GM21576 (cell line): ENCODE measurements around the gene CAPN2.

Experiments used
- ATAC-seq: cut with Tn5 transposase; IDR thresholded peaks from one replicate; pipeline ENCODE4 v1.9.1; 2021; ENCODE audit warnings: mild to moderate bottlenecking, moderate library complexity; ENCODE audit not compliant: unreplicated experiment

Gene CAPN2

DNA sequence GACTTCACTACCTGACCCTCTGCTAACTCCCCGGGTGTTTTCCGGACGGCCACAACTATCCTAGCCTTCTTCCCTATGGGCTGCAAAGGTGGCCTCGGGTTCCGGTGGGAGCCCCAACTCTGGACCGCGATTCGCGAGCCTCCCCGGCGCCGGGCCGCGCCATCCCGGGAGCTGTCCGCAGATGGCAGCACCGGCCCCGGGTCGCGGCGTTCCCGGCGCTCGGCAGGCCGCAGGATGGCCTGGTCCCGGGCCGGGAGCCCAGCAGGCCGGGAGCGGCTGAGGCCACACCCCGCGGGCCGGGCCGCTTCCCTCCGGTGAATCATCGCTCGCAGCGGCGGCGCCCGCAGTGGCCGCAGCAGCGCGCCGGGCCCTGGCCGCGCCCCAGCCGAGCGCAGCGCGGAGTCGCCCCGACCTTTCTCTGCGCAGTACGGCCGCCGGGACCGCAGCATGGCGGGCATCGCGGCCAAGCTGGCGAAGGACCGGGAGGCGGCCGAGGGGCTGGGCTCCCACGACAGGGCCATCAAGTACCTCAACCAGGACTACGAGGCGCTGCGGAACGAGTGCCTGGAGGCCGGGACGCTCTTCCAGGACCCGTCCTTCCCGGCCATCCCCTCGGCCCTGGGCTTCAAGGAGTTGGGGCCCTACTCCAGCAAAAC, at the start of gene CAPN2:
CAPN2 (plus strand) TSS at position 346 of the 656 bp plus-strand sequence; CDS start at position 448, 102 bp downstream.
- peak; percentile 58 for ATAC-seq

DNA sequence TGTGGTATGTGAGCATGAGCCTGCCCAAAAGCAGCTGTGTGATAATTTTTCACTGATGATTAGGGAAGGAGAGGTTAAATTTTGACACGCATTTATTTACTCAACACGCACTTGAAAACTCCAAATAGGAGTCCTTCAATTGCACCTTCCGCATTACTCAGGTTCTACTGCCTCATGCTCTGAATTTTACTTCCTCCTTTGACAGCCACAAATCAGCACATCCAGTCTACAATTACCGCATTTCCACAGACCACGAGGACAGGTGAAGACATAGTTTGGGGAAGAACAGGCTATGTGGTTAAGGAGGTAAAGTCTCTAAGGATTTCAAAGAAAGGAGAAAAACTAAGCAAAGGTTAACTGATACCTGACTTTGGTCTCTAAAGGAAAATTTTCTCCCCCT, 49.4 kb upstream of the CAPN2 start:
- no peak for ATAC-seq

DNA sequence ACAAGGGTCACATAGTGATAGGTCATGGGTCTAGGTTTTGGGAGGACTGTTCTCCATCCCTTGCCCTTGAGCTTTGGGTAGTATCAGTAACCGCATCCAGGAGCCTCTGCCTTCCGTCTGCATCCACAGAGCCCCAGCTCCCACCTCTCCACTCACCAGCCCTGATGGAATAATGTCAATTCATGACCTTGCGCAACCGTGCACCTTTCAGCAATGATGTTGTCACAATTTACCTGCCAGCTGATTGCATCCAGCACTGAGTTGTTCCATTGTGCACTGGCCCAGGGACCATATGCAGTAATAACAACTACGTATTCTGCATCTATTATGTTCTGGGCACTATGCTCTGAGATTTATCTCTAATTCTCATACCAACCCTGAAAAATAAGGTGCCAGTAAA, 48.2 kb upstream of the CAPN2 start:
- no peak for ATAC-seq

DNA sequence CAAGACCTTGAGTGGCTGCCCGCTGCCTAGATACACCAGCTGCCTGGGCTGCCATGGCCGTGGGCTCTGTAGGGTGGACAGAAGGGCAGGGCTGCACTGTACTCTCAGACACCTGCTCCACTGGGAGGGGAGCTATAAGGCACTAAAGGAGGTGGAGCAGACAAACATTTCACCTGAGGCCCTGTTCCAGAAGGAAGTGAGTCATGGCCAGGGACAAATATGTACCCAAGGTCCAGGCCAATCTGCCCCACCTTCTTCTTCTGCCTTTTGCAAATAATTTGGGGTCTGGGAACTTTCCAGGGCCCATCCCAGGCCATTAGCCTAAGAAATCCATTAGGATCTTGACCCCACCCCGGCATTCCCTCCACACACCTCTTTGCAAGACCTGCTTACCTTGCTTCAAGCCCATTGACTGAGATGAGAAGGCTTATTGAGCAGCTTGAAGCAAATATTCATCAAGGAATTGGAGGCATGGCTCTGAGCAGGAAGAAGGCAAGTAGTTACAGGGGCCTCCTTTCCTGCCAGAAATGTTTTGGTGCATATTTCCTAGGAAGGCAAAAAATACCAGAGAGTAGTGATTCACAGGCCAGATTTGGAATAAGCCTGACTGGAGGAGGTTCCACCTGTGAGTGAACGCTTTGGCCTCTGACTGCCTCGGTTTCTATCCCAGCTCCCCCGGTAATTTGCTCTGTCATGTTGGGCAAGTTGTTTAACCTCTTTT, 46.6 kb upstream of the CAPN2 start, which contains the start of gene CAPN8:
CAPN8 (minus strand) TSS at position 110 of the 721 bp plus-strand sequence; CDS start at position 55, 55 bp downstream.
- ATAC-seq: no peak

DNA sequence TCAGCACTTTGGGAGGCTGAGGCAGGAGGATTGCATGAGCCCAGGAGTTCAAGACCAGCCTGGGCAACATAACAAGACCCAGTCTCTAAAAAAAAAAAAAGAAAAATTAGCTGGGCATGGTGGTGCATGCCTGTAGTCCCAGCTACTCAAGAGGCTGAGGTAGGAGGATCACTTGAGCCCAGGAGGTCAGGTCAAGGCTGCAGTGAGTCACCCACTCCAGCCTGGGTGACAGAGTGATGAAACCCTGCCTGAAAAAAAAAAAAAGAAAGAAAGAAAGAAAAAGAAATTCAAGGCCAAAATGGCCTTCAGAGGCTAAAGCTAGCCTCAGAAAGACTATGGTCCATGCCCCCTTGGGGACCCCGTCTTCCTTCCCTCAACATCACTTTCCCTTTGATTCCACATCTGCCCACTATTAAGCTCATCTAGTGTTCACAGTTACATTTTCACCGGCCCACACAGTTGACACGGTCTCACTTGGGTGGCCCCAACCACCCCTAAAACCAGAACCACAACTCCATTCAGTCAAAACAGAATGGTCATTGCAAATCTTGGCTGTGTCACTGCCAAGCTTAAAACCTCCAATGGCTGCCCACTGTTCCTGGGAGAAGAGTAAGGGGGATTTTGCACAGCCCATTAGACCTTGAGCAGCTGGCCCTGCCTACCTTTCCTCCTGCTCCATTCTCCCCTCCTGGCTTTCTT, 44.7 kb upstream of the CAPN2 start:
- no peak for ATAC-seq

DNA sequence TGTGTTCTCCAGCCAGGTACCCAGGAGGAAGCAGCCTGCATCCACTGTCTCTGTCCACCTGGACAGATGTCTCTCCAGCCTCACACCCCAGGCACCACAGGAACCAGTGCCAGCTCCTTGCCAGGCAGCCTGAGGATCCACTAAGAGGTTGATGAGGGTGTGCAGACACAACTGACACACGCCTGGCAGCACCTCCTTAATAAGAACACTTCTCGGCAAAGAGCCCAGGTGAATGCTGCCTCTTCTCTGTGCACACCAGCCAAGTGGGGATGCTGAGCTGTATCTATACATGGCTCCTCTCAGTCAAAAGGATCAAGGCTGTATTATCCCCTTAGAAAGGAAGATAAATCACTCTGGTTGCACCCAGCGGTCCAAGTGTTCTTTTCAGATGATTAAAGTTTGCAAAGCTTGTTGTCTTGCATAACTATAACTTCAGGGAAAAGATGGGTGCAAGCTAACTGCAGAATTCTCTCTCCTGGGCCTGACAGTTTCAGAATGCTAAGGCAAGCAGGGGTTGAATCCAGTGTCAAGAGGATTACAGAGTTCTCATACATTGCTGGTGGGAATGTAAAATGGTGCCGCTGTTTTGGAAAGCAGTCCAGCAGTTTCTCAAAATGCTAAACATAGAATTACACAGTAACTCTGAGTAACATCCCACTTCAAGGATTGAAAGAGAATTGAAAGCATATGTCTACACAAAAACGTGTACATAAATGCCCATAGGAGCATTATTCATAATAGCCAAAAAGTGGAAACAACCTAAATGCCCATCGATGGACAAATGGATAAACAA, 43.1 kb upstream of the CAPN2 start:
- ATAC-seq: no peak

DNA sequence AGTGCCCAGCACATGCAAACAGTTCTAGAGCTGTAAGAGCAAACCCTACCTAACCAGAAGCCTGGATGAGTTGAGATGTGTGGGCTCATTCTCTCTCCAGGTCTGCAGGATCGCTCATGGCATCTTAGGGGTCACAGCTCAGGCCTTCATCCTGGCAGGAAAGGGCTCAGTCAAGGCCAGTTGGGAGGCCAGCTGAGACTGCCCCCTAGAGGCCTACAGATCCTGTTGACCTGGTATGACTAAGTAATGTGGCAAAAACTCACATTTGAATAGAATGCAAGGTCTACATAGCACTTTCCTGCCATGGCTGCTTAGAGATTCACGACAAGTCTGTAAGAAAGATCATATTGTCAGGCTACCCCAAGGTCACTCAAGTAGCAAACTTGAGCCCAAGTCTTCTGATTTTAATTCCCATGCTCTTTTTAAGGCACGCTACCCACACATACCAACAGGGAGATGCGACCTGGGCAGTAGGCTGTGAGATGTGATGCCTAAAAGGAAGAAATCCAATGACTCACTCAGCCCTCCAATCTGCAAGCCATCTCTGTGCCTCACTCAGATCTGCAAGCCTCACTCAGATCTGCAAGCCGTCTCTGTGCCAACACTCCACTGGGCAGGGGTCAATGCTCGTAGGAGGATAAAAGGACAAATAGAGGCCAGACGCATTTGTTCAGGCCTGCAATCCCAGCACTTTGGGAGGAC, 41.7 kb upstream of the CAPN2 start:
- no peak for ATAC-seq

DNA sequence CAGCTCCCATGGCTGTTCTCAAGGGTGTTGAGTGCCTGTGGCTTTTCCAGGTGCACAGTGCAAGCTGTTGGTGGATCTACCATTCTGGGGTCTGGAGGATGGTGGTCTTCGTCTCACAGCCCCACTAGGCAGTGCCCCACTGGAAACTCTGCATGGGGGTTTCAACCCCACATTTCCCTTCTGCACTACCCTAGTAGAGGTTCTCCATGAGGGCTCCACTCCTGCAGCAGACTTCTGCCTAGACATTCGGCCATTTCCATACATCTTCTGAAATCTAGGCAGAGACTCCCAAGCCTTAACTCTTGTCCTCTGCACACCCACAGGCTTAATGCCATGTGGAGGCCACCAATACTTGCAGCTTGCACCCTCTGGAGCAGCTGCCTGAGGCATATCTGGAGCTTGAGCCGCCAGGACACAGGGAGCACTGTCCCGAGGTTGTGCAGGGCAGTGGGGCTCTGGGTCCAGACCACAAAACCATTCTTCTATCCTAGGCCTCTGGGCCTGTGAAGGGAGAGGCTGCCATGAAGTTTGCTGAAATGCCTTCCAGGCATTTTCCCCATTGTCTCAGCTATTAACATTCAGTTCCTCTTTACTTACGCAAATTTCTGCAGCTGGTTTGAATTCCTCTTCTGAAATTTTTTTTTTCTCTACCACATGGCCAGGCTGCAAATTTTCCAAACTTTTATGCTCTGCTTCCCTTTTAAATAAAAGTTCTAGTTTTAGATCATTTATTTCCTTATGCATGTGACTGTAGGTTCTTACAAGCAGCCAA, 38.0 kb upstream of the CAPN2 start:
- no peak for ATAC-seq

DNA sequence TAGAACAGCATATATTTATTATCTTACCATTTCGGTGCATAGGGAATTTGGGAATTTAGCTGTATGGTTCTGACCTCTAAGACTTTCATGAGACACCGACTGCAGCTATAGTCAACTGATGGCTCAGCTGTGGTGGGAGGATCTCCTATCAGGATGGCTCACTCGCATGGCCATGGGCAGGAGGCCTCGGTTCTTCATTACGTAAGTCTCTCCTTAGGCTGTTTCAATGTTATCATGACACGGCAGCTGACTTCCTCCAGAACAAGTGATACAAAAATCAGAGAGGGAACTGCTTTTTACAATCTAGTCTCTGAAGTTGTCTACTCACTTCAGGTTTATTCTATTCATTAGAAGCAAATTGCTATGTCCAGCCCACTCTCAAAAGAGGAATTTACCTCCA, 33.5 kb upstream of the CAPN2 start:
- ATAC-seq: no peak

DNA sequence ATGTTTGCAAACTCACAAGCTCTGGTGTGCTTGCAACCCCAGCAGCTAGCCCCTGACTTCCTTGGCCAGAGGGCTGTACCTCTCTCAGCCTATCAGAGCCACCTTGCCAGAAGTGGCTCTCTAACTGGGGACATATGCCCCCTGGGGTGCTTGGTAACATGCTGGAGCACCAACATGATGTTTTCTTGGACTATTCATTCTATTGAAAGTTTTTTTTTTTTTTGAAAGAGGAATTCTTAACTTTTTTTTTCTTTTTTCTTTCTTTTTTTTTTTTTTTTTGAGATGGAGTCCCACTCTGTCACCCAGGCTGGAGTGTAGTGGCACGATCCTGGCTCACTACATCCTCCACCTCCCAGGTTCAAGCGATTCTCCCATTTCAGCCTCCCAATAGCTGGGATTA, 32.2 kb upstream of the CAPN2 start:
- ATAC-seq: no peak

DNA sequence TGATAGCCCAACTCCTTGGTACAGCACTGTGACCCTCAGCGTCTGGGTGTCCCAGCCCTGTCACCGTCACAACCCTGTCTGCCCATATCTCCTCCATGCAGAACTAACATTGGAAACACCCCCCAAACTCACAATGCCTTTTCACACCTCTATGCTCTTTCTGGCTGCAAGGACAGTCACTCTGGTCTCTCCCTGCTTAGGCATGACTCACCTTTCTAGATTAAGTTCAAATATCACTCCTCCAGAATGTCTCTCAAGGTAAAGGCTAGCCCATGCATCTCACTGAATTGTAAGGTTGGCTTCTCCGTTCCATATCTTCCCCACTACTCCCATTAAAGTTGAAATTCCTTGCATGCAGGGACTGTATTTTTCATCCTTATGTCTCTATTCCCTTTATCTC, 29.8 kb upstream of the CAPN2 start:
- ATAC-seq: no peak

DNA sequence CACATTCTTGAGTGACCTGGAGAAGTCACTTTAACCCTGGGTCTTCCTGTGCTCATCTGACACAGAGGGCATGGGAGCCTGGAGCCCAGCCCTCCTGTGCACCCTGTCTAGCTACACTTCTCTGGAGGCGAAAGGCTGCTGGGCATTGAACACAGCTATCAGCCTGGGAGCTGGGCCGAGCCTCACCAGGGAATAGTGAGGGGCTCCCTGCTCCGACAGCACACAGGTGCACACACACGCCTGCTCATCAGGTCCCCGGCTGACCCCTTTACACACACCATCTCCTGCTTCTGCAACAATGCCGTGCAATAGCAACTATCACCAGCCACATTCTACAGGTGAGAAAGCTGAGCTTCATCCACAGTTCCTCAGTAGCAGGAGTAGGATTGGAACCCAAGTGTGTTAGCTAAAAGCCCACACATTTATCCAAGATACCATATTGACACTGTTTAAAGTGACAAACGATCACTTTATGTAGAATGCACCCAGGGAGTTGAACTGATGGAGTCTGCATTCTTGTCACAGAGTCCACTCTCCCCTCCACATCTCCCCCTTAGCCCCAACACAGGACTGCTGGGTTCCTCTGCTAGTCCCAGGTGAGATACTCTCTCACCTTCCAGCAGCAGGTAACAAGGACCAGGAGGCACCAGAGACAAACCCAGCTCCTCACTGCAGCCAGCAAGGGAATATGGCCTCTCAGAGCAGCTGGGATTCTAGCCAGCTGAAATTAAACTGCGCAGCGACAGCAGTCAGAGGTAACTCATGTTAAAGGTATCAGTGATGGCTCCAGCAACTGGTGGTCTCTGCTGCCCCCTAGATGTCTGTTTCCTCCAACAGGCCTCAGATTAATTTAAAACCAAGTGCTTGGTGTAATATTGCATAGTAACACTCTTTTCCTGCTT, 28.5 kb upstream of the CAPN2 start:
- ATAC-seq: no peak

DNA sequence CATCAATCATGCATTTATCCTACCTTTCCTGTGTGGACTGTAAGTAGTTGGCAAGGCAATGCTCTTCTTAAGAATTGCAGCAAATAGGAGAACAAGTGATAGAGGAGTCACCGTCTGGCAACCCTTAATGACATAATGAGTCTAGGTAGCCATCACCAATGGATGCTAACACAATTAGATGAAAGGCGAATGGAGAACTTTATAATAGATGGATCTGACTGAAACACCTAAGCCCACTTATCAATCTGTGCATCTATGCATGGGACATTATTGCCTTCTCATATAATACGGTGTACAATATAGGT, 27.9 kb upstream of the CAPN2 start:
- ATAC-seq: no peak

DNA sequence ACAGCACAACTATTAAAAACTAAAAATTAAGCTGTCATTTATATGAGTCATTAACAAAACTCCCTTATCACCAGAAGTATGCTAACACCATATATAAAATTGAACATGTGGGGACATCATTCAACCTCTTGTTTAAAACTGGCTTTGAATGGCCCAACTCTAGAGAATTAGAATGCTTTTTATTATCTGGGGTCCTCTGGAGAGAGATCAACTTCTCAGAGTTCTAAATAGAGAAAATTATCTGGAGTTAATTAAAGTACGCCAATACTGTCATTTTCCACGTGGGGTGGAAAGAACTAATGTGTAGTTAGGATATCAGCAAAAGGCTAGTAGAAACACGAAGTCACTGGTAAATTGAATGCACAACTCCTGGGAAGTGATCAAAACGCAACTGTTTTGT, 21.2 kb upstream of the CAPN2 start:
- ATAC-seq: no peak

DNA sequence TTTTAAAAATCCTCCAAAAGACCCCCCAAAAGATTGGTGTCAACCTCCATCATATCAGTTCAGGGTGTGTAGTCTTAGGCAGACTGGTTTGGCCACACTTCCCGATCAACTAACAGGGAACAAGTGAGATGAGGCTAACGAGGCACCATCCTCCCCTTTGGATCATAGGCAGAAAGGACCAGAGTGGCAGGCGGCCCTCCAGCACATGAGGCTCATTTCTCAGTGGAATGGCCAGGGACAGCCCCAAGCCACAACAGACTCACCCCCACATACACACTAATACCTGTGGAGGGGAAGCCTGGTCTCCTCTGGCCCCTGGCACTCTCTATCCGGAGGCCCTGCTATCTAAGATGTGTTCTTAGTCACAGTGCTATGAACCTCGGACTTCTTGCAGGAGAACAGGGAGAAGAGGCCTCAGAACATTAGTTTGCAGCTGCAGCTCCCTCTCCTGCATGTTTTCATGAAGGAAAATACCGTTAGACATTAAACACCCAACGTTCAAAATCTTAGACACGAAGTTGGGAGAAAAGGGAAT, 17.3 kb upstream of the CAPN2 start:
- ATAC-seq: no peak

DNA sequence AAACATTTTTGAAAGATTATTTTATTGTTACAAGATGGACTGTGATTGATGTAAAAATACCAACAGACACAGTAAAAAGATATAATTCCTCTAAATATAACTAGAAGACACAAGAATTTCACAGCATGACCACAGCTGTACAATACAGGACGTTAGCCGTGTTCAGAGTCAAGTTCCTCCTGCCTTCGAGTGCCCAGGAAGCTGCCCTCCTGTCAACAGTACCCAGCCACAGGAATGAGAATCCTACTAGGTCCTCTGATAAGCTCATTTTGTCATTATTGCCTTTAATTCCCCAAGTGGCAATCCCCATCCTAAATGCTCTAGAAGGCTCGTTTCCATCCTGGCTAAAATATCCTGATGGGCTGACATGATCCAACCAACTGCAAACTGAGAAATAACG, 16.4 kb upstream of the CAPN2 start:
- no peak for ATAC-seq

DNA sequence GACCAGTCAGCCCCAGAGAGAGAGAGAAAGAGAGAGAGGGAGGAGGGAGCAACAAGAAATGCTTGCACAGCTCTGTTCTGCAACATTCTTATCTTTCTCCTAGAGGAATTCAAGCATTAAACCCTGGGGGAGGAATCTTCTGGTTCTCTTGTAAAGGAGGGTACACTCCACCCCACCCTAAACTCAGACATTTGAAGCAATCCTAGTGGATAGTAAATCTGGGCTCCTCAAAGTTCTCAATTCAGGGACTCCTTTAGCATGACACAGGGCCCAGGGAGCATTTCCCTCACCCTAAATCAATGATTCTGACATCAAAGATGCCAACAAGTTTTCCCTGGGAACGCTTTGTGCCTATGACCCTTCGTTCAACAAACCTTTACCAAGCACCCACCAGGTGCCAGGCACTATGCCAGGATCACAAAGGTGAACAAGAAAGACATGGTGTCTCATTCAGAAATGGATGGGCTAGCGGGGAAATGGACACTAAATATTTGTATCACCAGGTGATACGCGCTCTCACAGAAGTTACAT, 11.9 kb upstream of the CAPN2 start:
- ATAC-seq: no peak

DNA sequence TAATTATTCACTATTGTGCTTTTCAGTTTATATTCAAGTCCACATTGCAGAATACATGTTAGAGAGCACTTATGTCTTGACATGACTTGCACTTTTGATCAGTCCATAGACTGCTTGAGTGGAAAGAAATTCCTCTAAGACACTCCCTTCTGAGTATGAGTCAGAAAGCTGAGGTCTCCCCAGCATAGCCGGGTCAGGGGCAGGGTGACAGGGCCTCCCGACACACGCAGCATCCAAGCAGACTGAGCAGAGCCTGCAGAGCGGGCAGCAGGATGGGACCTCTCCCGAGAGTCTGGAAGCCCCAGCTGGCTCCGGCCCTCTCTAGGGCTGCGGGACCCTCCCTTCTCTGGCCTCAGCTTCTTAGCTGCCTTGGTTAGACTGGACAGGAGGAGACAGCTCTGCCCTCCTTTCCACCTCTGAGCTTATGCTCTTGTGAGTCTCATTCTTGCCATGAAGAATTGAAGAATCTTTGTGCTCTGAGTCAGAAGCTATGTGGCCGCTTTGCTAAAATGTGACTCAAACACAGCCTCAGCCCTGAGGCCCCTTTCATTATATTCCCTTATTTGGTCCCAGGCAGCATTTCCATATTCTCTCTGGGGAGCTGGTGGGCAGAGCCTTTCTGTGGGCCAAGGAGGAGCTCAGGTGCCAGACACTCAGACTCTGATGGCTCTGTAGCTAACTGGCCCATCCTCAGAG, 11.2 kb upstream of the CAPN2 start:
- no peak for ATAC-seq
